ENCODE data around the gene FLT3LG.

DNA sequence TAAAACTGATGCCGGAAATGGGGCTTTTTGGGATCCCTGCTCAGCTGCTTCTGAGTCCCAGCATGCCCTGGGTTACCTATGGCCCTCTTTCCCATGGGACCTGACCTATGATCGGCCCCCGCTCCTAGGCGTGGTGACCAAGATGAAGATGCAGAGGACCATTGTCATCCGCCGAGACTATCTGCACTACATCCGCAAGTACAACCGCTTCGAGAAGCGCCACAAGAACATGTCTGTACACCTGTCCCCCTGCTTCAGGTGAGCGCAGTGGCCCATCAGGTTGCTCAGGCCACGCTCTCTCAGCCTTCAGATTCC is 23.7 kb downstream of the FLT3LG start:
- TF ChIP-seq, protein P1, sequence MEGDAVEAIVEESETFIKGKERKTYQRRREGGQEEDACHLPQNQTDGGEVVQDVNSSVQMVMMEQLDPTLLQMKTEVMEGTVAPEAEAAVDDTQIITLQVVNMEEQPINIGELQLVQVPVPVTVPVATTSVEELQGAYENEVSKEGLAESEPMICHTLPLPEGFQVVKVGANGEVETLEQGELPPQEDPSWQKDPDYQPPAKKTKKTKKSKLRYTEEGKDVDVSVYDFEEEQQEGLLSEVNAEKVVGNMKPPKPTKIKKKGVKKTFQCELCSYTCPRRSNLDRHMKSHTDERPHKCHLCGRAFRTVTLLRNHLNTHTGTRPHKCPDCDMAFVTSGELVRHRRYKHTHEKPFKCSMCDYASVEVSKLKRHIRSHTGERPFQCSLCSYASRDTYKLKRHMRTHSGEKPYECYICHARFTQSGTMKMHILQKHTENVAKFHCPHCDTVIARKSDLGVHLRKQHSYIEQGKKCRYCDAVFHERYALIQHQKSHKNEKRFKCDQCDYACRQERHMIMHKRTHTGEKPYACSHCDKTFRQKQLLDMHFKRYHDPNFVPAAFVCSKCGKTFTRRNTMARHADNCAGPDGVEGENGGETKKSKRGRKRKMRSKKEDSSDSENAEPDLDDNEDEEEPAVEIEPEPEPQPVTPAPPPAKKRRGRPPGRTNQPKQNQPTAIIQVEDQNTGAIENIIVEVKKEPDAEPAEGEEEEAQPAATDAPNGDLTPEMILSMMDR (conservative IDR thresholded peaks at IDR 0.05), result no peak
- TF ChIP-seq EZH2 (IDR thresholded peaks at IDR 0.05; ENCODE audit: low read depth), result no peak
